T-cell (primary cell): ENCODE measurements around the gene TMEM14A. TPM values are rescaled to one million over a fixed set of nuclear protein-coding genes. Genes with fewer than 3 reads are reported as not detected.

Experiments used
- ATAC-seq, 4 experiments: fragments of 200-7000 bp in 3 of 4; fragments of 150-1000 bp in 1 of 4; cut with Tn5 transposase; replicated peaks in 1 of 4; 1 replicate in 3 of 4; 2 replicates in 1 of 4; pipeline ENCODE4 v1.10.0; 2021; ENCODE audit warnings: moderate library complexity in 3 of 4, mild to moderate bottlenecking in 2 of 4, moderate number of reproducible peaks in 1 of 4
- CTCF ChIA-PET, 2 donors: fragments of 300-600 bp; sonication (Branson Sonifier 250); formaldehyde crosslinking; loops; one replicate each; lab custom pipeline; 2022; ENCODE audit warnings: antibody characterized with exemption in 2 of 2; lab: Charles Lee
- POLR2A ChIA-PET, 2 donors: fragments of 300-600 bp; sonication (Branson Sonifier 250); formaldehyde crosslinking; loops; one replicate each; lab custom pipeline; 2022; ENCODE audit warnings: antibody characterized with exemption in 2 of 2; lab: Charles Lee
- DNase-seq, 35 experiments: peaks; one replicate each; pipeline versions ENCODE4 v3.0.0 to v3.0.0-alpha.2; 2013 to 2023
- H3K27ac ChIP-seq: one replicate; pipeline ENCODE4 v1.5.1; 2013; ENCODE audit warnings: low read length
- H3K27me3 ChIP-seq, 2 experiments: replicated peaks in 1 of 2; 1 replicate in 1 of 2; 2 replicates in 1 of 2; pipeline versions ENCODE4 v1.6.1 to v1.7.0; 2013; ENCODE audit warnings: low read length in 1 of 2, mixed read lengths in 1 of 2; ENCODE audit not compliant: control insufficient read depth in 2 of 2, insufficient read depth in 2 of 2; ENCODE audit errors: extremely low read depth in 1 of 2
- H3K36me3 ChIP-seq, 2 donors: 1 replicate in 1 of 2; 2 replicates in 1 of 2; pipeline versions ENCODE4 v1.6.1 to v1.7.0; 2013; ENCODE audit warnings: low read length in 1 of 2; ENCODE audit not compliant: control insufficient read depth in 2 of 2, insufficient read depth in 1 of 2; ENCODE audit errors: extremely low read depth in 1 of 2
- H3K4me1 ChIP-seq, 2 experiments: 1 replicate in 1 of 2; 2 replicates in 1 of 2; pipeline versions ENCODE4 v1.6.1 to v1.7.0; 2013; ENCODE audit warnings: low read length in 2 of 2, mixed read lengths in 1 of 2; ENCODE audit not compliant: insufficient read depth in 2 of 2, control insufficient read depth in 1 of 2; ENCODE audit errors: extremely low read depth in 1 of 2
- H3K4me3 ChIP-seq, 2 donors: 1 replicate in 1 of 2; 2 replicates in 1 of 2; pipeline versions ENCODE4 v1.5.1 to v1.7.0; 2013; ENCODE audit warnings: mild to moderate bottlenecking in 2 of 2, low read length in 1 of 2, moderate library complexity in 1 of 2; ENCODE audit not compliant: control insufficient read depth in 1 of 2; ENCODE audit errors: extremely low read depth in 1 of 2
- H3K9me3 ChIP-seq: 2 replicates; pipeline ENCODE4 v1.7.0; 2013
- H3K27ac Mint-ChIP-seq, 2 donors: one replicate each; pipeline ENCODE4 v1.8.0; 2020 to 2021; ENCODE audit warnings: mild to moderate bottlenecking in 2 of 2, mixed read lengths in 2 of 2
- H3K27me3 Mint-ChIP-seq, 2 donors: one replicate each; pipeline ENCODE4 v1.8.0; 2021 to 2022; ENCODE audit warnings: mixed read lengths in 2 of 2
- H3K36me3 Mint-ChIP-seq: one replicate; pipeline ENCODE4 v1.8.0; 2021; ENCODE audit warnings: mixed read lengths
- H3K4me1 Mint-ChIP-seq, 3 donors: one replicate each; pipeline ENCODE4 v1.8.0; 2020 to 2022; ENCODE audit warnings: mixed read lengths in 3 of 3, mild to moderate bottlenecking in 1 of 3
- H3K4me3 Mint-ChIP-seq, 3 donors: one replicate each; pipeline ENCODE4 v1.8.0; 2020 to 2022; ENCODE audit warnings: mild to moderate bottlenecking in 3 of 3, mixed read lengths in 3 of 3, moderate library complexity in 3 of 3
- H3K9me3 Mint-ChIP-seq, 3 donors: one replicate each; pipeline ENCODE4 v1.8.0; 2020 to 2022; ENCODE audit warnings: mixed read lengths in 3 of 3
- WGBS: methylation state at CpG from one replicate; pipeline ENCODE4 v1.1.5; 2013; ENCODE audit warnings: missing lambda C conversion rate; ENCODE audit not compliant: insufficient coverage; 5-methylcytosine and 5-hydroxymethylcytosine counted together
- total RNA-seq, 35 experiments: library from RNA in 6 of 35; stranded (reverse) in 6 of 35; fragments of 120-200 nt in 1 of 35; gene quantifications; one replicate each; pipeline versions ENCODE4 v1.2.1 to v1.2.4 and lab custom pipeline; 2013 to 2026

The TMEM14A gene, protein sequence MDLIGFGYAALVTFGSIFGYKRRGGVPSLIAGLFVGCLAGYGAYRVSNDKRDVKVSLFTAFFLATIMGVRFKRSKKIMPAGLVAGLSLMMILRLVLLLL
- total RNA-seq, result 10 to 100 TPM in 2 of 5 donors, 1 to 10 TPM in 3; 4.1 to 11.6 (median 9.2) TPM
- 14.6 TPM for total RNA-seq (2013)
- total RNA-seq (lab: John Stamatoyannopoulos, UW), result 0.81 to 10.6 (median 6.2) reads per million in 29 experiments

DNA sequence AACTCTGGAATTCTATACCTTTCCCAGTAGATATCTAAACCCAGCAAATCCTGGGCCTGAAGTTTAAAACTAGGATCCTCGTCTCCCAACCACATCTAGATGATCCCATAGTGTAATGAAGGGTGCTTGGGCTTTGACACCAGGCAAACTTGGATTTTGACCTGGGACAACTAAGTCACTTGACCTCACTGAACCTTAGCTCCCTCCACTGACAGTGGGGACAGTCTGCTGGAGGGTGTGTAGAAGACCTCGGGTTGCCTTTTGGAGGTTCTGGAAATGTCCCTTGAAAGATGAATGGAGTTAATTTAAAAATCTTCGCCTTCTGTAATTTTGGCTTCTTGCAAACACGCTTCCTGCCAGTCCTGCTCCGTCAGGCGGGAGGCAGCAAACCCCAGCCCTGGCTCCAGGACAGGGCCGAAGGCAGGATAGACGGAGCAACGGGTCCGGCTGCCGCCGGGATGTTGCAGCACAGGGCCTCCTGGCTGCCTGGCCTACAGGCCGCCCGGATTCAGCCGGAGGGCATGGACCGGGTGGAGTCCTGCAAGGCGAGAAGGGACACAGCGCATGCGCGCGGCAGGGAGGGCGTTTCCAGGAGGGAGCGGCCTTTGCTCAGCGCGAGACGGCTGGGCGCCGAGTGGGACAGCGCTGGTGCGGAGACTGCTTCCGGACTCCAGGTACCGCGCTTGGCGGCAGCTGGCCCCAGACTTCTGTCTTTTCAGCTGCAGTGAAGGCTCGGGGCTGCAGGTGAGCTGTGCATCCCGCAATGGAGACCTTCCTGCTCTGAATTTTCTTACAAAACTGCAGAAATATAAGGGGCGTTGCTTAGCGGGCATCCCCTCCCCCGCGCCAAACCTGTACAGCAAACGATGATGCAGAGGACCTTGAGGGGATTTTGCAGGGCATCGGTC lies at the start of gene TMEM14A:
Gene TMEM14A, plus strand, starts transcription at position 612 of the 908 bp plus-strand sequence. CDS start 5,990 bp downstream, outside the sequence.
- Mint-ChIP-seq H3K4me1 (peaks cover 27 to 36% (median 30%) of the 10 kb centered on the region in 3 donors), H3K27ac (peak within 1 kb of the TSS; percentile 80 to 88), H3K4me3 (peak within 1 kb of the TSS; percentile 87 to 91 (median 89)), H3K9me3 (no peaks in the 10 kb centered on the region), H3K27me3 (no peaks in the 10 kb centered on the region), H3K36me3 (peaks cover 5% of the 10 kb centered on the region)
- Histone ChIP-seq H3K27me3 (no peaks in the 10 kb centered on the region), H3K27ac (no peak within 1 kb of the TSS), H3K36me3 (peaks cover 0 to 4% of the 10 kb centered on the region in 2 donors), H3K4me3 (peak within 1 kb of the TSS; percentile 66 to 87), H3K4me1 (peaks cover 3 to 21% of the 10 kb centered on the region in 2 experiments), H3K9me3 (no peaks in the 10 kb centered on the region)
- ATAC-seq (peak; percentile 96 to 99 (median 98)), DNase-seq (peak; percentile 62 to 93 (median 83))
- under 1% methylated on average over 39 of the region's 42 CpGs for WGBS
- CTCF ChIA-PET, result interaction anchor here (0.5 to 1.7 kb wide), 5 partner anchors 7 to 281 kb away, joined by 3 to 5 read pairs (median 4); no protein-coding TSS in a partner anchor
- POLR2A ChIA-PET, result interaction anchor here (0.7 to 0.9 kb wide), 2 partner anchors 254 to 269 kb away, joined by 3 to 4 read pairs; no protein-coding TSS in a partner anchor

DNA sequence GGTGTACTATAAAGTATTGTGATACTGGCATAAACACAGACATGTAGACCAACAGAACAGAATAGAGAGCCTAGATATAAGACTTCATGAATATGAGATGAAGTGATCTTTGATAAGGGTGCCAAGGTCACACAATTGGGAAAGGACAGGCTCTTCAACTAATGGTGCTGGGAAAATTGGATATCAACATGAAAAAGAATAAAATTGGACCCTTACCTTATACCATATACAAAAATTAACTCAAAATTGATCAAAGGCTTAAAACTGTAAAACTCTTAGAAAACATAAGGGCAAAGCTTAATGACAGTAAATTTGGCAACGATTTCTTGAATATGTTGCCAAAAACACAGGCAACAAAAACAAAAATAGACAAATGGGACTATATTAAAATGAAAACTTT lies 49.3 kb upstream of the TMEM14A start:
- ChIA-PET CTCF (no interaction called here), POLR2A (no interaction called here)
- DNase-seq (no peak), ATAC-seq (no peak)
- Histone ChIP-seq H3K36me3 (no peaks in the 10 kb centered on the region), H3K4me1 (no peaks in the 10 kb centered on the region), H3K27me3 (peaks cover 0 to 2% of the 10 kb centered on the region in 2 experiments), H3K9me3 (no peaks in the 10 kb centered on the region), H3K27ac (no peak overlapping the region), H3K4me3 (no peak overlapping the region)
- Mint-ChIP-seq H3K9me3 (no peaks in the 10 kb centered on the region), H3K36me3 (no peaks in the 10 kb centered on the region), H3K4me3 (no peak overlapping the region), H3K27ac (no peak overlapping the region), H3K4me1 (no peaks in the 10 kb centered on the region), H3K27me3 (peaks cover 8% of the 10 kb centered on the region in 2 donors)
- WGBS, result no CpG with 5 or more reads among the region's 1 CpG

DNA sequence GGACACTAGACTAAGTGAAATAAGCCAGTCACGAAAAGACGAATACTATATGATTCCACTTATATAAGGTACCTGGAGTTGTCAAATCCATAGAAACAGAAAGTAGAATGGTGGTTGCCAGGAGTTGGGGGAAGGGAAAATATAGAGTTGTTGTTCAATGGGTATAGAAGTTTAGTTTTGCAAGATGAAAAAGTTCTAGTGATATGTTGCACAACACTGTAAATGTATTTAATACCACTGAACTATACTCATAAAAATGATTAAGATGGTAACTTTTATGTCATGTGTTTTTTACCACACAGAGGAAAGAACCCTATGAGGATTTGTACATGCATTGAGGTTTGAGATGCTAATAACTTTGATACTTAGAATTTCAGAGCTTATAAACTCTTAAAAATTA lies 48.1 kb upstream of the TMEM14A start:
- CTCF ChIA-PET, result no interaction called here
- WGBS, result no CpG with 5 or more reads among the region's 2 CpGs

DNA sequence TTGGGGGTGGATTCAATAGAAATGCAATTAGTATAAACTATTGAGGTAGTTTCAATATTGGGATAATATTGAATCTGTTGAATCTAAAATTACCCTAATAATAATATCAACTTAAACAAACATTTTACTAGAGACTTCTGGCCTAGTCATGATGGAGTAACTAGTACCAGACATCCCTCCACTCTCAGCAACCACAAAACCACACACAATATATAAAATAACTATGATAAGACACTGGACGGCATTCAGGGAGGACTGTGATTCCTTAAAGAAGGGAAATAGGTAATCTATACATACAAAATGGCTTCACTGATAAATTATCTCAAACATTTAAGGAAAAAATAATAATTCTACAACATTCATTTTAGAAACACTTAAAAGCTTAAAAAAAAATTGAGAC lies 38.9 kb upstream of the TMEM14A start:
- ChIA-PET CTCF (no interaction called here), POLR2A (no interaction called here)
- WGBS, result no CpG with 5 or more reads among the region's 1 CpG

More for the DNA sequence above, 48.1 kb upstream of the TMEM14A start:
- peaks cover 4% of the 10 kb centered on the region in 2 donors for H3K27me3 Mint-ChIP-seq
- Histone ChIP-seq H3K27ac (no peak overlapping the region), H3K9me3 (no peaks in the 10 kb centered on the region), H3K27me3 (peaks cover 0 to 2% of the 10 kb centered on the region in 2 experiments), H3K4me1 (no peaks in the 10 kb centered on the region), H3K4me3 (no peak overlapping the region), H3K36me3 (no peaks in the 10 kb centered on the region)
- no peak overlapping the region for H3K27ac Mint-ChIP-seq
- H3K4me1 Mint-ChIP-seq, result no peaks in the 10 kb centered on the region
- POLR2A ChIA-PET, result no interaction called here
- no peak overlapping the region for H3K4me3 Mint-ChIP-seq
- H3K9me3 Mint-ChIP-seq, result no peaks in the 10 kb centered on the region
- ATAC-seq, result no peak
- no peak for DNase-seq
- no peaks in the 10 kb centered on the region for H3K36me3 Mint-ChIP-seq

DNA sequence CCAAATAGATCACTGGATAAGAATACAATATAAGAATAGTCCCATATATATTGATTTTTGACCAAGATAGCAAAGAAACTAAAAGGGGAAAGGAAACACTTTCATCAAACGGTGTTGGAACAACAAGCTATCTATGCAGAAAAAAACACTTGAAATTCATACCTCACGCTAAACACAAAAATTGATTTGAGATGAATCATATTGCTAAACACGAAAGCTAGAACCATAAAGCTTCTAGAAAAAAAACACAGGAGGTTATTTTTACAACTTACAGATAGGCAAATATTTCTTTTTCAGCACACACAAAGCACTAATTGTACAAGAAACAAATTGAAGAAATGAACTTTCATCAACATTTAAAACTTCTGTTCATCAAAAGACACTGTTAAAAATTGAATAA lies 36.7 kb upstream of the TMEM14A start:
- Mint-ChIP-seq H3K4me3 (no peak overlapping the region), H3K9me3 (no peaks in the 10 kb centered on the region), H3K27me3 (peaks cover 0 to 3% of the 10 kb centered on the region in 2 donors), H3K36me3 (no peaks in the 10 kb centered on the region), H3K4me1 (peaks cover 7 to 13% (median 8%) of the 10 kb centered on the region in 3 donors), H3K27ac (no peak overlapping the region)
- Histone ChIP-seq H3K36me3 (no peaks in the 10 kb centered on the region), H3K27ac (no peak overlapping the region), H3K4me1 (peaks cover 0 to 5% of the 10 kb centered on the region in 2 experiments), H3K4me3 (no peak overlapping the region), H3K27me3 (no peaks in the 10 kb centered on the region), H3K9me3 (no peaks in the 10 kb centered on the region)
- no CpG with 5 or more reads among the region's 3 CpGs for WGBS
- DNase-seq, result no peak
- POLR2A ChIA-PET, result interaction anchor here in 1 of 2 donors (0.6 kb wide), 1 partner anchor 14 kb away, joined by 3 read pairs; no protein-coding TSS in a partner anchor
- CTCF ChIA-PET, result no interaction called here
- ATAC-seq, result no peak

More for the DNA sequence above, 38.9 kb upstream of the TMEM14A start:
- H3K27me3 ChIP-seq, result no peaks in the 10 kb centered on the region
- peaks cover 7 to 13% (median 8%) of the 10 kb centered on the region in 3 donors for H3K4me1 Mint-ChIP-seq
- ATAC-seq, result no peak
- H3K4me3 Mint-ChIP-seq, result no peak overlapping the region
- peaks cover 0 to 5% of the 10 kb centered on the region in 2 experiments for H3K4me1 ChIP-seq
- DNase-seq, result no peak
- no peak overlapping the region for H3K27ac Mint-ChIP-seq
- H3K27me3 Mint-ChIP-seq, result no peaks in the 10 kb centered on the region
- H3K4me3 ChIP-seq, result no peak overlapping the region
- H3K9me3 ChIP-seq, result no peaks in the 10 kb centered on the region
- H3K36me3 Mint-ChIP-seq, result no peaks in the 10 kb centered on the region
- no peaks in the 10 kb centered on the region for H3K36me3 ChIP-seq
- no peak overlapping the region for H3K27ac ChIP-seq
- no peaks in the 10 kb centered on the region for H3K9me3 Mint-ChIP-seq

DNA sequence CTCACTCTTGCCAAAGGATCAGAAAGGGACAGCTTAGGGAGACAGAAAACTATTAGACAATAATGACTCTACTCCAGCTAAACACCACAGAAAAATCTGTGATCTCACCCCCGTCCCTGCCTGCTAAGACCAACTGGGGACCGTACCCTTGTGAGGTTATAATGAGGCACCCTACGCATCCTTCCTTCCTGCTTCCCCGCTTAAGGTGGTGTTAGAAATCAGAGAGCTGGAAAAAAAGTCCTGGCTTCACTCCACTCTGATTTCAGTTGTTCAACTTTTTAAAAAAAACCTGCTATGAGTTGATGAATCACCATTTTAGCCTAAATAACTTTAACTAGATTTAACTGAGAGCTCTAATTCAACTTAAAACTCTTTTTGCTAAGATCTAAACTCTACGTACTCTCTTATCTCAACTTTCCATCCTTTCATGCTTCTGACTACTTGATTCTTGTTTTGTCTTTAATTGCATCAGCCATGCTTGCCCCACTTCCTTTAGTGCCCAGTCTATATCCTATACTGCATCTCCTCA lies 35.8 kb upstream of the TMEM14A start:
- peaks cover 7 to 13% (median 8%) of the 10 kb centered on the region in 3 donors for H3K4me1 Mint-ChIP-seq

More for the DNA sequence above, 35.8 kb upstream of the TMEM14A start:
- Mint-ChIP-seq H3K9me3 (no peaks in the 10 kb centered on the region), H3K27ac (no peak overlapping the region), H3K36me3 (no peaks in the 10 kb centered on the region), H3K27me3 (peaks cover 0 to 9% of the 10 kb centered on the region in 2 donors), H3K4me3 (peak overlapping the region in 1 of 3 donors; percentile 8)
- no peaks in the 10 kb centered on the region for H3K9me3 ChIP-seq
- ChIA-PET CTCF (interaction anchor here (0.6 to 0.9 kb wide), 2 partner anchors 17 to 227 kb away, joined by 4 to 5 read pairs; no protein-coding TSS in a partner anchor), POLR2A (no interaction called here)
- H3K36me3 ChIP-seq, result no peaks in the 10 kb centered on the region
- H3K27ac ChIP-seq, result no peak overlapping the region
- peak in 2 of 4 experiments; percentile 48 to 63 for ATAC-seq
- H3K4me1 ChIP-seq, result peaks cover 0 to 5% of the 10 kb centered on the region in 2 experiments
- no CpG with 5 or more reads among the region's 5 CpGs for WGBS
- no peak overlapping the region for H3K4me3 ChIP-seq
- peaks cover 0 to 2% of the 10 kb centered on the region in 2 experiments for H3K27me3 ChIP-seq
- no peak for DNase-seq
